HCT116 (cell line): ENCODE results near the gene GPR61. TPM values are rescaled to one million over a fixed set of nuclear protein-coding genes. Genes with fewer than 3 reads are reported as not detected.
A peak's percentile ranks its signal among the peaks of the same experiment; 100 is the strongest.

Experiments
- ATAC-seq: fragments of 200-7000 bp; cut with Tn5 transposase; 2 replicates; pipeline ENCODE4 v1.9.1; 2020; ENCODE audit warnings: mild to moderate bottlenecking, moderate library complexity
- BruUV-seq: library from RNA; stranded (reverse); fragments of 400-500 nt; replicated peaks from 2 replicates; lab custom pipeline; 2021; lab: Mats Ljungman, UMichigan
- CTCF ChIA-PET: fragments of 300-600 bp; sonication (Branson Sonifier 250); formaldehyde crosslinking; loops from one replicate; lab custom pipeline; 2021; ENCODE audit warnings: antibody characterized with exemption; lab: Charles Lee
- POLR2A ChIA-PET: fragments of 300-600, 350-600 bp; sonication (Branson Sonifier 250); formaldehyde crosslinking; loops from one replicate; lab custom pipeline; 2021; ENCODE audit warnings: antibody characterized with exemption; lab: Charles Lee
- RAD21 ChIA-PET, 2 experiments: fragments of 300-600 bp; sonication (Branson Sonifier 250); formaldehyde crosslinking; loops; one replicate each; lab custom pipeline; 2023; ENCODE audit warnings: low total read pairs in 2 of 2; ENCODE audit not compliant: uncharacterized antibody in 2 of 2, unreplicated experiment in 2 of 2, low non-redundant PET in 1 of 2; lab: Charles Lee
- DNase-seq: peaks from one replicate; pipeline ENCODE4 v3.0.0-alpha.2; 2010; ENCODE audit warnings: low read depth, low spot score
- H2AFZ ChIP-seq: fragments of 200-600 bp; shearing (Covaris generic), sonication (generic); 2 replicates; pipeline ENCODE4 v1.6.1; 2017; ENCODE audit warnings: low read depth, mixed run types, mixed read lengths, antibody characterized with exemption, low read length; ENCODE audit not compliant: poor library complexity, severe bottlenecking
- H3K27ac ChIP-seq: 2 replicates; pipeline ENCODE4 v1.5.1; 2012; ENCODE audit warnings: low read depth, low read length
- H3K27me3 ChIP-seq: fragments of 200-600 bp; sonication (generic); 2 replicates; pipeline ENCODE4 v1.6.1; 2016; ENCODE audit warnings: mixed run types, low read length, mixed read lengths; ENCODE audit not compliant: insufficient read depth
- H3K36me3 ChIP-seq, 2 experiments: fragments of 200-500 bp in 1 of 2; fragments of 200-600 bp in 1 of 2; sonication (Bioruptor generic) in 1 of 2; sonication (generic) in 1 of 2; 2 replicates each; pipeline versions ENCODE4 v1.5.1 to v1.6.1; 2014 to 2016; ENCODE audit warnings: low read length in 2 of 2, inconsistent platforms in 1 of 2, mixed read lengths in 1 of 2, mixed run types in 1 of 2; ENCODE audit not compliant: insufficient read depth in 2 of 2, control insufficient read depth in 1 of 2
- H3K4me1 ChIP-seq, 2 experiments: fragments of 200-600 bp in 1 of 2; sonication (generic) in 1 of 2; 2 replicates each; pipeline versions ENCODE4 v1.5.1 to v1.6.1; 2012 to 2017; ENCODE audit warnings: low read length in 2 of 2, inconsistent platforms in 1 of 2, mild to moderate bottlenecking in 1 of 2, mixed read lengths in 1 of 2, mixed run types in 1 of 2, moderate library complexity in 1 of 2; ENCODE audit not compliant: insufficient read depth in 2 of 2, control insufficient read depth in 1 of 2
- H3K4me2 ChIP-seq: fragments of 200-600 bp; sonication (generic); 2 replicates; pipeline ENCODE4 v1.6.1; 2017; ENCODE audit warnings: mixed run types, low read length, mixed read lengths
- H3K4me3 ChIP-seq, 2 experiments: fragments of 200-600 bp in 1 of 2; sonication (generic) in 1 of 2; replicated peaks in 1 of 2; 2 replicates each; pipeline ENCODE4 v1.5.1; 2011 to 2016; ENCODE audit warnings: low read length in 2 of 2, control low read depth in 1 of 2, low read depth in 1 of 2, mild to moderate bottlenecking in 1 of 2, mixed read lengths in 1 of 2, mixed run types in 1 of 2
- H3K79me2 ChIP-seq: fragments of 200-600 bp; sonication (generic); 2 replicates; pipeline ENCODE4 v1.6.1; 2017; ENCODE audit warnings: mild to moderate bottlenecking, mixed run types, low read length, moderate library complexity, mixed read lengths; ENCODE audit not compliant: insufficient read depth
- H3K9ac ChIP-seq: fragments of 200-600 bp; sonication (generic); 2 replicates; pipeline ENCODE4 v1.6.1; 2016; ENCODE audit warnings: low read length, mixed read lengths
- H3K9me2 ChIP-seq: fragments of 200-600 bp; sonication (generic), shearing (Covaris generic); 2 replicates; pipeline ENCODE4 v1.6.1; 2017; ENCODE audit warnings: mixed run types, mild to moderate bottlenecking, moderate library complexity; ENCODE audit not compliant: insufficient read depth
- H3K9me3 ChIP-seq, 2 experiments: fragments of 200-500 bp in 1 of 2; fragments of 200-600 bp in 1 of 2; sonication (Bioruptor generic) in 1 of 2; sonication (generic) in 1 of 2; 2 replicates each; pipeline ENCODE4 v1.6.1; 2014 to 2017; ENCODE audit warnings: low read length in 2 of 2, mixed read lengths in 2 of 2, inconsistent platforms in 1 of 2, low read depth in 1 of 2, mild to moderate bottlenecking in 1 of 2, mixed run types in 1 of 2, moderate library complexity in 1 of 2; ENCODE audit not compliant: control insufficient read depth in 1 of 2, insufficient read depth in 1 of 2
- H4K20me1 ChIP-seq: fragments of 200-600 bp; sonication (generic), shearing (Covaris generic); 2 replicates; pipeline ENCODE4 v1.6.1; 2017; ENCODE audit warnings: mixed run types, mild to moderate bottlenecking, moderate library complexity; ENCODE audit not compliant: insufficient read depth
- RAD21 ChIP-seq: IDR thresholded peaks from 2 replicates; pipeline ENCODE4 v1.6.1; 2012; ENCODE audit warnings: low read depth, mild to moderate bottlenecking
- SP1 ChIP-seq: IDR thresholded peaks from 2 replicates; pipeline ENCODE4 v1.6.1; 2012; ENCODE audit warnings: low read depth
- intact Hi-C: fragments of 100-400 bp; cut with micrococcal nuclease; formaldehyde crosslinking; loops from 2 replicates; pipeline ENCODE4 v1.10.0; 2022
- total RNA-seq: library from RNA; stranded (reverse); gene quantifications from one replicate; pipeline ENCODE4 v1.2.1, GENCODE V29; 2021; ENCODE audit not compliant: unreplicated experiment
- TF ChIP-seq, protein P1 (sequence below), 3 experiments: fragments of 200-600 bp in 1 of 3; sonication (generic) in 1 of 3; IDR thresholded peaks in 2 of 3; conservative IDR thresholded peaks in 1 of 3; 2 replicates each; pipeline ENCODE4 v1.5.1; 2012 to 2017; ENCODE audit warnings: low read depth in 2 of 3, low read length in 2 of 3, antibody characterized with exemption in 1 of 3, borderline replicate concordance in 1 of 3, control low read depth in 1 of 3, mild to moderate bottlenecking in 1 of 3, mixed read lengths in 1 of 3, mixed run types in 1 of 3, moderate library complexity in 1 of 3; ENCODE audit not compliant: insufficient read depth in 1 of 3

Gene GPR61
- total RNA-seq, 1 experiment from 2014 or later: not detected

GRCh38 chr1:109490029-109490933 is 49.4 kb upstream of the GPR61 start:
- H4K20me1 ChIP-seq: no peaks in the 10 kb centered on the region
- H3K4me3 ChIP-seq: no peak overlapping the region
- no peaks in the 10 kb centered on the region for H3K9me3 ChIP-seq
- DNase-seq (peak; percentile 31), ATAC-seq (peak; percentile 49)
- ChIA-PET POLR2A (interaction anchor here (1.1 kb wide), 1 partner anchor 41 kb away, joined by 3 read pairs; no protein-coding TSS in a partner anchor), CTCF (interaction anchor here (0.6 to 7.1 kb wide), 16 partner anchors 12 to 251 kb away, joined by 3 to 146 read pairs (median 4); partner anchors contain the start of genes GNAI3 and PSRC1), RAD21 (interaction anchor here (1.6 to 1.8 kb wide), 2 partner anchors 42 kb away, joined by 5 to 17 read pairs; no protein-coding TSS in a partner anchor)
- H3K4me1 ChIP-seq: peaks cover 12 to 17% of the 10 kb centered on the region in 2 experiments; a peak in 3 of 4 replicates
- TF ChIP-seq SP1: no peak
- TF ChIP-seq, protein P1, sequence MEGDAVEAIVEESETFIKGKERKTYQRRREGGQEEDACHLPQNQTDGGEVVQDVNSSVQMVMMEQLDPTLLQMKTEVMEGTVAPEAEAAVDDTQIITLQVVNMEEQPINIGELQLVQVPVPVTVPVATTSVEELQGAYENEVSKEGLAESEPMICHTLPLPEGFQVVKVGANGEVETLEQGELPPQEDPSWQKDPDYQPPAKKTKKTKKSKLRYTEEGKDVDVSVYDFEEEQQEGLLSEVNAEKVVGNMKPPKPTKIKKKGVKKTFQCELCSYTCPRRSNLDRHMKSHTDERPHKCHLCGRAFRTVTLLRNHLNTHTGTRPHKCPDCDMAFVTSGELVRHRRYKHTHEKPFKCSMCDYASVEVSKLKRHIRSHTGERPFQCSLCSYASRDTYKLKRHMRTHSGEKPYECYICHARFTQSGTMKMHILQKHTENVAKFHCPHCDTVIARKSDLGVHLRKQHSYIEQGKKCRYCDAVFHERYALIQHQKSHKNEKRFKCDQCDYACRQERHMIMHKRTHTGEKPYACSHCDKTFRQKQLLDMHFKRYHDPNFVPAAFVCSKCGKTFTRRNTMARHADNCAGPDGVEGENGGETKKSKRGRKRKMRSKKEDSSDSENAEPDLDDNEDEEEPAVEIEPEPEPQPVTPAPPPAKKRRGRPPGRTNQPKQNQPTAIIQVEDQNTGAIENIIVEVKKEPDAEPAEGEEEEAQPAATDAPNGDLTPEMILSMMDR (IDR thresholded peaks at IDR 0.05 in 2 of 3, conservative IDR thresholded peaks at IDR 0.05 in 1 of 3; ENCODE audit: borderline replicate concordance in 1 of 3, insufficient read depth in 1 of 3, low read depth in 2 of 3, low read length in 2 of 3): peak; percentile 56 to 94 (median 79); a peak in 5 of 6 replicates
- TF ChIP-seq RAD21: peak; percentile 57
- H3K36me3 ChIP-seq: no peaks in the 10 kb centered on the region
- H3K9me2 ChIP-seq: no peaks in the 10 kb centered on the region
- no peak overlapping the region for H3K4me2 ChIP-seq
- H3K27ac ChIP-seq: no peak overlapping the region
- intact Hi-C loops: loop anchor here (1.0 kb wide), 1 partner anchor 42 kb away; no protein-coding TSS in a partner anchor
- BruUV-seq: no TSS peak
- H2AFZ ChIP-seq: no peak overlapping the region
- H3K79me2 ChIP-seq: no peaks in the 10 kb centered on the region; the same call in 1 of the 2 replicates
- H3K27me3 ChIP-seq: no peaks in the 10 kb centered on the region
- H3K9ac ChIP-seq: no peak overlapping the region
